NCI-H510A treated with DMSO at 0.1 percent for 48 hours (cell line): ENCODE measurements around the gene DLX2.
A peak's percentile ranks its signal among the peaks of the same experiment; 100 is the strongest.
"Not testable (repeated sequence)": the region's sequence is repeated elsewhere in the genome, so short reads cannot be mapped to it uniquely, and the experiment has no call there.

Experiments
- DNase-seq: peaks from one replicate; lab custom pipeline; 2025; lab: John Stamatoyannopoulos, UW

The DLX2 gene

GRCh38 chr2:172083628-172084394 is 18.9 kb downstream of the DLX2 start:
- DNase-seq = no peak

- DNase-seq = no peak
These were observed 19.6 kb downstream of the DLX2 start for GRCh38 chr2:172082944-172083627.

GRCh38 chr2:172082105-172082943 is 20.4 kb downstream of the DLX2 start:
- DNase-seq = no peak

GRCh38 chr2:172081221-172082022 is 21.3 kb downstream of the DLX2 start:
- DNase-seq = no peak

GRCh38 chr2:172080641-172081220 is 22.0 kb downstream of the DLX2 start:
- DNase-seq = no peak

- DNase-seq = no peak
These were observed 22.7 kb downstream of the DLX2 start for GRCh38 chr2:172079838-172080640.

GRCh38 chr2:172079416-172079815 is 23.3 kb downstream of the DLX2 start:
- DNase-seq = no peak

- no peak for DNase-seq
These were observed 28.4 kb downstream of the DLX2 start for GRCh38 chr2:172074254-172074653.

- DNase-seq = no peak
These were observed 29.2 kb downstream of the DLX2 start for GRCh38 chr2:172073518-172073917.

- no peak for DNase-seq
These were observed 30.0 kb downstream of the DLX2 start for GRCh38 chr2:172072706-172073105.

- peak; percentile 32 for DNase-seq
These were observed 30.4 kb downstream of the DLX2 start for GRCh38 chr2:172072303-172072702.

GRCh38 chr2:172070936-172071335 is 31.8 kb downstream of the DLX2 start:
- no peak for DNase-seq

GRCh38 chr2:172067905-172068304 is 34.8 kb downstream of the DLX2 start:
- not testable (repeated sequence) for DNase-seq

- no peak for DNase-seq
These were observed 36.3 kb downstream of the DLX2 start for GRCh38 chr2:172066394-172066886.

GRCh38 chr2:172065111-172065510 is 37.6 kb downstream of the DLX2 start:
- DNase-seq = no peak

GRCh38 chr2:172063446-172063845 is 39.3 kb downstream of the DLX2 start:
- DNase-seq = no peak

- no peak for DNase-seq
These were observed 40.2 kb downstream of the DLX2 start for GRCh38 chr2:172062402-172063004.

GRCh38 chr2:172060118-172060517 is 42.6 kb downstream of the DLX2 start:
- not testable (repeated sequence) for DNase-seq

- DNase-seq = no peak
These were observed 44.0 kb downstream of the DLX2 start for GRCh38 chr2:172058660-172059059.

GRCh38 chr2:172056293-172056692 is 46.4 kb downstream of the DLX2 start:
- no peak for DNase-seq
